GM12891 (cell line): Measurements from ENCODE around the gene EGFLAM.

ENCODE experiments used
- PAX5 ChIP-seq: IDR thresholded peaks from 2 replicates; pipeline ENCODE4 v1.6.1; 2011; ENCODE audit warnings: low read length, moderate library complexity, mild to moderate bottlenecking; ENCODE audit not compliant: insufficient read depth, severe bottlenecking
- POLR2A ChIP-seq: IDR thresholded peaks from 2 replicates; pipeline ENCODE4 v1.6.1; 2011; ENCODE audit warnings: low read depth, low read length, control low read depth
- POLR2AphosphoS5 ChIP-seq: IDR thresholded peaks from 2 replicates; pipeline ENCODE4 v1.6.1; 2011; ENCODE audit warnings: low read depth, low read length, control low read depth
- POU2F2 ChIP-seq: IDR thresholded peaks from 2 replicates; pipeline ENCODE4 v1.6.1; 2011; ENCODE audit warnings: low read depth, mild to moderate bottlenecking, control low read depth, low read length, moderate library complexity
- SPI1 ChIP-seq: IDR thresholded peaks from 2 replicates; pipeline ENCODE4 v1.6.1; 2011; ENCODE audit warnings: low read depth, low read length, control low read depth
- TAF1 ChIP-seq: IDR thresholded peaks from 2 replicates; pipeline ENCODE4 v1.6.1; 2011; ENCODE audit warnings: low read depth, low read length, control low read depth

DNA sequence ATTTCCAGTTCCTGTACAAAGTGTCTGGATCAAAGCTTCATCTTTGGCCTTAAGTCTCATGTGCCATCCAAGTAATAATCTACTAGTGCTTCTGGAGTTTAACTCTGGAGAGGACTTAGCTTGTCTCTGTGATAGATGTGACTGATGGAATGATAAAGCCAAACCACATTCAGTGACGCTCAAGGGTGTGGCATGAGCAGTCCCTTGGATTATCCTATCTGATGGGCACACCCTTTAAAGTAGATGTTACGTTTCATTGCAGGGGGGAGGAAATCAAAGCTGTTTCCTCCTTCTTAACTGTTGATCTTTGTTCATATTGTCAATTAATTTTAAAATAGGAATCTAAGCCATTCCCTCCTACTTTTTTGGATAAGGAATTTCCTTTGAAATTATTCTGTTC, 8.5 kb upstream of the EGFLAM start:
- TF ChIP-seq POLR2A (no peak), POLR2AphosphoS5 (no peak), TAF1 (no peak), PAX5 (no peak), SPI1 (no peak), POU2F2 (no peak)
